Eye (tissue), 1 donor: ENCODE data around the gene TADA3.

ENCODE experiments used
- DNase-seq: peaks from one replicate; pipeline ENCODE4 v3.0.0-alpha.2; 2015

Gene TADA3

DNA sequence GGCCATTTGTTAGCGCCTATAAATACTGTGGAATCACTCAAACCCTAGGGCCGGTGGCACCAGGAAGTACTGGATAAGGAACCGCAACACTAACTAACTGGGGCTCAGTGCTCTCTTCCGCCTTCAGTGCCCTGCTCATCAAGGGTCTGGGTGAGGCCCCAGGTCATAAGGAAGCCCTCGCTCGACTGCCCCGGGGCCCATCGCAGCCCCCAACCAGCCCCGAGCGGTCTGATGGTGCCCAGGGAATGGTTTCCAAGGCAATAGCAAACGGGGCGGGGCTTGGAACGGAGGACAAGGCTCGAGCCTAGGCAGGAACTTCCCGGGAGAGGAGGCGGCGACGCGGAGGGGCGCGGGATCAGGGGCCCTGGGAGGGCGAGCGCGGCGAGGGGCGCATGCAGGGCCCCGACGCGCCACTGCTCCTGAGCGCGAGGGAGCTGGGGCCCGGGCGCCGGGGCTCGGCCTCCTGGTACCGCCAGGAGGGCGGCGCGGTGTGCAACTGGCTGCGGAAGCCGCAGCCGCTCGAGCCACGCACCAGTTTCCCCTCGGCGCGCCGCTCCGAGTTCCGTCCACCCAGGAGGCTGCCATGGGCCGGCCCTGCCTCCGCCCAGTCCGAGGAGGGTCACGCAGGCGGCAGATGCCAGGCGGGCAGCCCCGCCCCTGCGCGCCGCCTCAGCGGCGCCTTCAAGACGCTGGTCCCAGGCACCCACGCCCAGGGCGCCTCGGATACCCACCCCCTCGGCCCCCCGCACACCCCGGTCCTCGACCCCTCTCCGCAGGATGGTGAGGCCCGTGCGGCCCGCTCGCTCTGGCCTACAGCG lies 17.6 kb upstream of the TADA3 start, which contains the start of gene TTLL3:
Gene TTLL3, plus strand, starts transcription at position 648 of the 818 bp plus-strand sequence. CDS start 400 bp downstream, outside the sequence.
- peak; percentile 90 for DNase-seq

DNA sequence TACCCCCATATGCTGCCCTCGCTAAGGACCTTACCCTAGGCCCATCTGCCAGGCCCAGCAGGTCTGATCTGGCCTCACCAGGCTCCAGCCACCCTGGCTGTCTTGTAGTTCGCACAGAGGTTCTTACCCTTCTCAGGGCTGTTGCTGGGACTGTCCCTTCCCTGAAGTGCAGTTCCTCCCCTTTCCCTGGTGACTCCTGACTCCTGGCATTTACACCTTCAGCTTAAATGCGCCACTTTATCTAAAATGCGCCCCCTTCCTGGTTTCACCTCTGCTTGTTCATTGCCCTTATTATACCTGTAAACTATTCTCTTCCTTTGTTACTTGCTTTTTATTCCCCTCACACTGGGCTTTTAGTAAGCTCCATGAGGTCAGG lies 17.0 kb upstream of the TADA3 start:
- no peak for DNase-seq

DNA sequence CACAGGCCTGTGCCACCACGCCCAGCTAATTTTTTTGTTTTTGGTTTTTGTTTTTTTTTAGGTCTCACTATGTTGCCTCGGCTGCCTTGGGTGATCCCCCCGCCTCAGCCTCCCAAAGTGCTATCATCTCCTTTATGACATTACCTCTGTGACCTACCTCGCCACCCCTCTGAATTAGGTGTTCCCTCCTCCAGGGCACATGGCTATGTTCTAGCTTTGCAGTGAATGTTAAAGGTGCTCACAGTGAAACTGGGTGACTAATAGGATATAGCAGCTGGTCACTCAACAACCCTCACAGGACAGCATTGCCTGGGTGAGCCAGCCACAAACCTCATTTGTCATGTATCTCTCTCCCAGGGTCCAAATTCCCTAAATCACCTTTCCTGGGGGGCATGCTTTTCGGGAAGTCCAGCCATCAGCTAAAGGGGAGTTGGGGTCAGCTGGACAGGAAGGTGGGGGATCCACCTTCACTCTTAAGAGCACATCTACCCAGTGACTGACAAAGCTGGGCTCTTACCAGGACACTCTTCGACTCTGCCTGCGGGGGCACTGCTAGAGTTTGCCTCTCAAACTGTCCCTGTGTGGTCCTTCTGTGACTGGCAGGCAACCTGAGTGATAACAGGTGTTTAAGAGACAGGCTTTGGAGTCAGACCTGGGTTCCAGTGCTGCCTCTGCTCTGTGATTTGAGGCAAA lies 16.2 kb upstream of the TADA3 start:
- peak; percentile 37 for DNase-seq

DNA sequence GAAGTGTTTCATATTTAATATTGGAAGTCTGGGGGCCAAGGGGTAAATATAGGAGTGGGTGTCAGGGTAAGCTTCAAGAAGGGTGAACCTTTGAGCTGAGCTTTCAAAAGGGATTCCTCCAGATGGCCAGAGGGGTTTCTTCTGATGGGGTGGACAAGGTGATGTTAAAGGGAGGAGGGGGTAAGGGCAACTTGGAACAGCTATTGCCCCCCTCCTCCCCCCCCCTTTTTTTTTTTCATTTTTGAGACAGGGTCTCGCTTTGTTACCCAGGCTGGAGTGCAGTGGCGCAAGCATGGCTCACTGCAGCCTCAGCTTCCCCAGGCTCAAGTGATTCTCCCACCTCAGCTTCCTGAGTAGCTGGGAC lies 15.7 kb upstream of the TADA3 start:
- no peak for DNase-seq

DNA sequence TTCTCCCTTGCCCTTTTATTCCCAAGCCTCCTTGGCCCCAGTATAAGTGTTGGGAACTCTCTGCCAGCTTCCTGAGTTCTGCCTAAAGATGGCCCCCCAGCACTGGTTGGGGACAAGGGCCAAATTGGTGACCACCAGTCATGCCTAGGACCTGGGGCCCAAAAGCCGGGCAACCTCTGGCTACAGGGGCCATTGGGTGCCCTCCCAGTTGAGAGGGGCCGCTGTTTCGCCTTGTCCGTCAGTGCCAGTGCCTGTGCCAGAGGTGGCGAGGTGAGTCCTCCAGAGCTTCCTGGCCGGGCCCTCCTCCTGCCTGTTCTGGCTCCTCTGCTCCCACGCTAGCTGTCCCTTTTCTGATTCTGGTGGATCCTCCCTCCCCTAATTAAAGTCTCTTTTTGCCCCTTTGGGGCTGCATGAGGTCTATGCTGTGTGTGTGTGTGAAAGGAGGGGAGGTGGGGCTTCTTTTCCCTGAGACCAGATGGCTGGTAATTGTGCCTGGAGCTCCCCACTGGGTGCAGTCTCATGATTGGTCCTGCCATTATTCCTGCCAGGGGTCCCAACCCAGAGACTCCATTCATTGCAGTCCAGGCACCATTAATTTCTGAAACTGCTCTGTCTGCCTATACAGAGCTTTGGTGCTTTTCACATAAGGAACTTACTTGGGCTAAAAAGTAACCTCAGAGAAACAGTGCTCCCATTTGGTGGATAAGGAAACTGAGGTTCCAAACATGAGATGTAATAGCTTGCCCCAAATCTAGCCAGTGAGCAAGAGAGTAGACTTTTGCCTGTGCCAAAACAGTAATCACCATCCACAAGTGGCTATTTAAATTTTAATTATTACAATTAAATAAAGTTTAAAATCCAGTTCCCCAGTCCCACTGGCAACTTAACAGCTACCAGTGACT lies 14.7 kb upstream of the TADA3 start:
- peak; percentile 35 for DNase-seq

DNA sequence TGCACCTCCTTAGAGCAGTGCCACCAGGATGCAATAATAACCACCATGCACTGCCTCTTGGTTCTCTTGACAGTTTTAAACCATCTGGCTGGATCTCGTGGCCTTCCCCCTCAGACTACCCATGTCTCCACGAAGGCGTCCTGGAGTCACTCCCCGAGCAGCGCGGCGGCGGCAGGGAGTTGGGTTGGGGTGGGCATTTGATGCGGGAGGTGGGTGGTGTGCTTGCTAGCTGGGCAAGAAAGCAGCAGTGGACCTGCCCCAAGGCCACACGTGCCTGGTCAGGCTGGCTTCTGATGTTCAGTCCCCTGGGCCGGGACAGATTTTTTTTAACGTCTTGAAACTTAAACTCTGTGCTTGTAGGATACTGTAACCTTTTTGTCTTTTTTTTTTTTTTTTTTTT lies 13.9 kb upstream of the TADA3 start:
- DNase-seq = no peak

DNA sequence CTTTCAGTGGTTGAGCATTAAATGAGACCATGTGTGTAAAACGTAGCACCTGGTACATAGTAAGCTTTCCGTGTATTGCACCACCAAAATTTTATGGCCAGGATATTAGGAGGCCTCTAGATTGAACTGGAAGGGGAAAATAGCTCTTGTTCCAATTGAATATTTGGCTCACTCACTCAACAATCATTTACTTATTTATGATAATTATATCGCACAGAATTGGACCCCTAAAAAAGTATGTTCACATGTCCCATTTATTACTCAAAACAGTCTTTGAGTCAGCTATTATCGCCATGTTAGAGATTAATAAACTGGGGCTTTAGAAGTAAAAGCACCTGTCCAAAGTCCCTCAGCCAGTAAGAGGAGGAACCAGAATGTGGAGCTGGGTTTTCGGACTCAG lies 12.7 kb upstream of the TADA3 start:
- no peak for DNase-seq

DNA sequence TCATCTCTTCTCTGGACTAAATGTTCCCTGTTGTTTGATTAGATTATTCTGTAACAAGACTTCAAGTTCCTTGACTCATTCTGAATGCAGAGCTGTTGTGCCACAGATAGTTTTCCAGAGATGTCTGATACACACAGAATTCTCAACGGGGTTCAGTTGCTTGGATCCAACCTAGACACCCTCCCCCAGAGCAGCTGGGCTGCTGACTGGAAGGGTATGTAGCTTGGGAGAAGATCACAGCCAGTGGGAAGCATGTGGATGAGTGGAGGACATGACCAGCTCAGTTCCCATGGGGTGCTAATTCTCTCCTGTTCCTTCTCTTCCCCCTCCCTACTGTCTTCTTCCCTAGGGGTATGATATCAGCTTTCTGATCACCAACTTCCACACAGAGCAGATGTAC lies 11.2 kb upstream of the TADA3 start:
- no peak for DNase-seq

DNA sequence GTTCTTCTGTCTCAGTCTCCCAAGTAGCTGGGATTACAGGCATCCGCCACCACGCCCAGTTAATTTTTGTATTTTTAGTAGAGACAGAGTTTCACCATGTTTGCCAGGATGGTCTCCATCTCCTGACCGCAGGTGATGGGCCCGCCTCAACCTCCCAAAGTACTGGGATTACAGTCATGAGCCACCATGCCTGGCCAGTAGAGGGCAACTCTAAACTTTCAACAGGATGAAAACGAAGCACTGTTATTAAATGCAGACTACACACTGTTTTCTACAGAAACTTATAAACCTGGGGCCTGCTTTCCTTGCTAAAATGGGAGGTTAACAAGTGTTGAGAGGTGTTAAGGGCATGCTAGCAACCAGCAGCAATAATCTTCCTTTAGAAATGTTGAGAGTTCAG lies 8.3 kb upstream of the TADA3 start:
- no peak for DNase-seq

DNA sequence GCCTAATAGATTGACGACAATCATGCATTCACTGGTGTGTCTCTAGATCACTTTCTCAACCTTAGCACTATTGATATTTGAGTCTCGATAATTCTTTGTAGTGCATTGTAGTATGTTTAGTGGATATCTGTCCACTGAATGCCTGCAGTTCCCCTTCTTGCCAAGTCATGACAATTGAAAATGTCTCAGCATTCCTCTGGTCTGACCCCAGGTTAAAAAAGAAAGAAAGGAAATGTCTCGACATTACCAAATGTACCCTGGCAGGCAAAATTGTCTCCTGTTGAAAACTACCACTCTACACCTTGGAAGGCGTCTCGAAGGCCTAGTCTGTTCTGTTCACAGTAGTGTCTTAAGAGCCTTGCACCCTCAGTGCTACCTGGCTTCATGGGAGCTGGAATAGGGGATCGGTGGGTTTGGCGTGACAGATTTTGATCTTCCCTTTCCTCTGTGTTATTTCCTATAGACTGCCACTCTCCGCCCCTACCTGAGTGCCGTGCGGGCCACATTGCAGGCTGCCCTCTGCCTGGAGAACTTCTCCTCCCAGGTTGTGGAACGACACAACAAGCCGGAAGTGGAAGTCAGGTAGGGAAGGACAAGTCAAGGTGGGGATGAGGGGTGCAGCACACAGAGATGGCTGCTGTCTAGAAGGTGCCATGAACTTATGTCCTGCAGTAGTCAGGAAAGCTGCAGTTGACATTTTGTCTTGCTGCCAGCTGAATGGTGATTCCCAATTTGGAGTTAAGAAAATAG lies 5.1 kb upstream of the TADA3 start:
- DNase-seq = no peak

DNA sequence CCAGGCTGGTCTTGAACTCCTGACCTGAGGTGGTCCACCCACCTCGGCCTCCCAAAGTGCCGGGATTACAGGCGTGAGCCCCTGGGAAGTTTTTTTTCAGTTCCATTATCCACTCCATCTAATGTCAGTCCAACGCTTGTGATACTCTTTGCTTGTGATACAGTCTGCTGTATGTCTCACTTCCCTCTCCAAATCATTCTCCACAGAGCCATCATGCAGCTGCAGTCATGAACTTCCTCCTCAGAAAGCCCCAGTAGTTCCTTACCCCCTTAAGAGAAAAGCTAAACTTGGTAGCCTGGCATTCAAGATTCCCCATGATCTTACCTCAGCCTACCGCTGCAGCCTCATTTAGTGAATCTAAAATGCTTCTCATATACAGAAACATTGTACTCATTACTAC lies 2.9 kb upstream of the TADA3 start:
- DNase-seq = no peak

DNA sequence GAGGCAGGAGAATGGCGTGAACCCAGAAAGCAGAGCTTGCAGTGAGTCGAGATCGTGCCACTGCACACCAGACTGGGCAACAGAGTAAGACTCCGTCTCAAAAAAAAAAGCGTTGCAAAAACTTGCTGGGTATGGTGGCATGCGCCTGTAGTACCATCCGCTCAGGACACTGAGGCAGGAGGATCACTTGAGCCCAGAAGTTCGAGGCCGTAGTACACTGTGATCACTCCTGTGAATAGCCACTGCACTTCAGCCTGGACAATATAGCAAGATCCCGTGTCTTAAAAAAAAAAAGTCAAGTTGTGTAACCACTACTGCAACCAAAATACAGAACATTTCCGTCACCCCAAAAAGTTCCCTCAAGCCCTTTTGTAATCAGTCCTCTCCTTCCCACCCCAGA lies 2.1 kb upstream of the TADA3 start:
- no peak for DNase-seq

DNA sequence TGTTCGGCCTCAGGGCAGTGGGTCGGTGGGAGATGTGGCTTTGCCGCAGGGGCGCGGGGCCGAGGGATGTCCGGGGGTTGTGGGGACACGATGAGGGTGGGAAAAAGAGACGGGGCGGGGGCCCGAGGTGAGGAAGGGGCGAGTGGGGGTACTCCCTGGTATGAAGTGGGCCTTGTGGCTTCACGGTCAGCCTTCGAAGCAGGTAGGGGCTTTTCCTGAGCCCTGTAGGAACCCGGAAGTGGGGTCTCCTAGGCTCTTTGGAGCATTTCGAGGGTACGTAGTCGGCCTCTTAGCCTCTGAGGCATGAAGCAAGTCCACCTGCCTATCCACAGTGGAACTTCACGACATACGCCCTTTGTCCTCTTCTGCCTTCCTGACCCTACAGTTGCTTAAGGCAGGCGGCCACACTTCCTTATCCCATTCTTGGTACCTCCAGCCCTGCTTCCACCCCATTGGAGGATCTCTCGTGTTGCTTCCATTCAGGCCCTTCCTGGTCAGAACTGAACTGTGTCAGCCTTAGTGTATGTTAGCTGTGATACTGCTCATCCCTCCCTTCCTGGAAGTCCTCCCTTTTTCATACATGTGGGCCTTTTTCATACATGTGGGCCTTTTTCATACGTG lies 998 bp upstream of the TADA3 start:
- no peak for DNase-seq

DNA sequence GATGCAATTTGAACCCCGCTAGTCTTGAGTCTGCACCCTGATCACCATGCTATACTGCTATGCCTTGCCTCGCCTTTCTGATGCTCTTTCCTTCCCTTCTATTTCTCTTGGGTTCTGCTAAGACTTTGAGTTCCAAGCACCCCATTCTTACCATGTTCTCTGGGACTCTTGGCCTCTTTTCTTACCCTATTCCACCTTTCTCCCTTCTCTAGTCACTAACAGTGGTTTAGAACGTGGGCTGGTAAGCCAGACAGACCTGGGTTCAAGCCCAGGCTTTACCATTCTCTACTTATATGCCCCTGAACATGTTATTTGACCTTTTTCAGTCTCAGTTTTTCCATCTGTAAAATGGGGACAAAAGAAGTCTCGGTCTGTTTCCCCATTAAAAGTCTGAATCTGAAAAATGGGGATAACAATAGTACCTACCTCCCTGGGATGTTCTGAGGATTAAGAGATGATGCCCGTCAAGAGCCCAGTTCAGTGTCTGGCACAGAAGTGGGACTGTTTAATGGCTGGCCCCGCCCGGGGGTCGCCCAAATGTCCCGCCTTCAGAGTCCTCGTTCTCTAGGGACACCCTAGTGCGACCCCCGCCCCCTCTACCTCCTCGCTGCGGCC lies 376 bp downstream of the TADA3 start:
- no peak for DNase-seq

DNA sequence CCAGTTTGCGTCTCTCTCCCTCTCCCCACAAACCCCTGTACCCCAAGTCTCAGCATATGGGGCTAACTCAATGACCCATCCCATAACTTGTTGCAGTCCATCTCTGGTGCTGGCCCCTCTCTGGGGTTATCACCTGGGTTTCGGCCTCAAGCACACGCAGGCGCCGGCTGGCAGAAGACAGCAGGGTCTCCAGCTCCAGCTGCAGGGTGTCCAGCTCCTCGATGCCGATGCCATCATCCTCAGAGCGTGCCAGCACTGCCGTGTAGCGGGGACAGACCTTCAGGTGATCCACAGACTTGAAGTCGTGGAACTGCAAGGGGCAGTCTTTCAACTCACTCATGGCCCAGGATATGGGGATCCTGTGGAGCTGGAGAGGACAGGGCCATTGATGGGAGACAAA lies 1.1 kb downstream of the TADA3 start:
- no peak for DNase-seq

DNA sequence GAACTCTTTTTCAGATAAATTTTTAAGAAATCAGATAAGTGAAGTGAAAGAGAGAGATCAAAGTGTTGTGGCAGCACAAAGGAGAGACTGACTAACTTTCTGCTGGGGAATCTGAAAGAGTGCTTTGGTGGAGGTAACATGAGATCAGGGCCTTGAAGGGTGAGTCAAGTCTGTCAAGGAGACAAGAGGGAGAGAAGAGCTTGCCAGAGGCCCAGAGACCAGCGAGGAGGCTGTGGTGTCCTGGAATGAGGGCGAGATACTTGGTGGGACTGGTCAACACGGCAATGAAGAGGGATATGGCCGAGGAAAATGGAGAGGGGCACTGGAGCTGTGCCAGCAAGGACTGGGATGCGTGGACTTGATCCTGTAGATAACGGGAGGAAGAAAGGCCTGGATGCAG lies 4.6 kb downstream of the TADA3 start:
- DNase-seq = no peak

DNA sequence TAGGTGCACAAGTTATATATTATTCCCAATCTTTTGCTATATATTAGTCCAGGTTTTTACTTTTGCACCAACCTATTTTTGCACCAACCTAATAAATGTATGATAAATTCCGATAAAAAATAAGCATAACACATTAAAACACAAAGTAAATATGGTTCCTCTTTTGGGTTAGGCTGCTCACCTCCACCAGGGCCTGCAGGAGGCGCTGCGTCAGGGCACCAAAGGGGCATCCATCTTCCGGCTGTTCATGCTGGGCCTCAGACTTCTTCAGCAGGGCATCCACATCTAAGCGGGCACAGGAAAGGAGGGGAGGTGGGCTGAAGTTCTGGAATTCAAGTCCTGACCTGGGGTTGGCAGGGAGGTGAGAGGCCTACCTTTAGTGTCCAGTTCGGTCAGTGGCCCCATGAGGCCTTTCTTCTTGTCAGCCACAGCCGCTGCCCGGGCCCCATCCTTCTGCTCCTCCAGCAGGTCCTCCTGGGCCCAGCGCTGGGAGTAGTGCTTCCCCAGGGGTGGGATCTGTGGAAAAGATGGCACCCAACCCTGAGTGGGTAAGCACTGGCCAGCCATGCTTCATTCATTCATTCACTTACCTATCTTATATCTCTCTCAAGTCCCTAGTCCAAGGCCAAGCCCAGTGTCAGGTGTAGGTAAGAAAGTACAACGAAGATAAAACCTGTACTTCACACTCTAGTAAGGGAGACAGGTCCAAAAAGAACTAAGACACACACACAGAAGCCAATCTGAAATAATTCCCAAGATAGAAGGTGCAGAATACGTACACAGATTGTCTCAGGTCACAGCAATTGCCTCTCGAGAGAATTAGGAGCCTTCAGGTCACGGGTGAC lies 5.2 kb downstream of the TADA3 start:
- no peak for DNase-seq

DNA sequence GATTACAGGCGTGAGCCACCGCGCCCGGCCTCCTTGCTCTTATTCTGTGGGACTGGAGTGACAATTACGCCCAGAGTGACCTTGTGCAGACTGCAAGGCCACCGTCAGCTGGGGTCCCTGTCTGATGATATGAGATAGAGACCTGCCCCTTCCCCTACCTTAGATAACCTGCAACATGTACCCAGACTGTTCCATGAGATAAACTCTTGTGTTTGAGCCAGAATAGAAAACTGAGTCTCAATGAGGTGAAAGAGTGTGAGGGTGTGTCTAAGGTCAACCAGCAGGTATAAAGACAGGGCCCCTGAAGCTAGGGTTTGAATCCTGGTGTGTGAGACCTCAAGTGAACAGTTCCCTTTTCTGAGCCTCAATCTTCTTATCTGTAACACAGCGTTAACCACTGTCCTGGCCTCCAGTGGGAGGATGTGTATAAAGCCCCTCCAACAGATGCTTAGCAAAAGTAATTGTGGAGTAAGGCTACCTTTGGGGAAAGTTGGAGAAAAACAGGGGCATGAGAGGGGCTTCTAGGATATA lies 6.0 kb downstream of the TADA3 start:
- no peak for DNase-seq

DNA sequence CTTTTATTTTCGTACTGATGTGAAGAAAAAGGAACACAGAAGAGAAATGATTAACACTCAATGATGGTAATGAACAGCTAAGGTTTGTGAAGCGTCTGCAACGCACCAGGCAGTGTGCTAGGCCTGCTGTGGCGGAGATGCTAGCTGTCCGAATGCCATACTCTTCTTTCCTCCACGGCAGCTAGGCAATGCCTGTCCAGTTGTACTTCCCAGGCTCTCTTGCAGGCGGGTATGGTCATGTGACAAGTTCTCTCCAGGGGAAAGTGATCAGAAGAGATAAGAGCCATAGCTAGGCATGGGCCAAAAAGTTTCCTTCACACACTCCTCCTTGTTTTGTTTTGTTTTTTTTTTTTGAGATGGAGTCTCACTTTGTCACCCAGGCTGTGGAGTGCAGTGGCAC lies 6.7 kb downstream of the TADA3 start:
- no peak for DNase-seq

DNA sequence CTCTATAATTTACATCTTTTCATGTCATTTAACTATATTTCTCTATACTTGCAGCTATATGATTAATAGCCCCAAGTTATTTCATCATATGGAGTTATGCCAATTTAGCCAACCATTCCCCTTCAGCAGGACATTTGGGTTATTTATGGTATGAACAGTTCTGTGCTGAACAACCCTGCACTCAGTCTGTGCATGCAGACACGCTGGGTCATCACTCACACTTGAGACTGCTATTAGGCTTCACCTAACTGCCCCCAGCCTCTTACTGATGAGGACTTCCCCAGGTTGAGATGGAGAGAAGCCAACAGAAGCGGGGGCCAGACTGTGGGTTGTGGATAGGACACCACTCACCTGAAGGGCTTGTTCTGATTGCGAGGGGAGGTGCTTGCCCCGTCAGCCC lies 7.3 kb downstream of the TADA3 start:
- DNase-seq = no peak

DNA sequence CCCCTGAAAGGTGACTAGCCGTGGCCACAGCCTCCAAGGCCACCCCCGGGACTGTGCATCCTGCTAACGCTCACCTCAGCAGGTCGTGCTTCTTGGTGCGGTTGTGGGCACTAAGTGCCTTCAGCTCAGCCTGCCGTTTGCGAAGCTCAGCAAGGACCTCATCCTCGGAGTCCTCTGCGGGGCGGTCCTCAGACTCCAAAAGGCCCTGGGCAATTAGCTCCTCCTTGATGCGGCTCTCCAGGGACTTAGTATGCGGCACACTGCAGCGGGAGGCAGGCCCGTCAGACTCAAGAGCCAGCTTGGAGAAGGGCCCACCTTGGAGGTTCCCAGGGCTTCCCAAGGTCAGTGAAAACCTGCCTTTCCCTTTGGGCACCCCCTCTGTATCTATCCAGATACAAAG lies 8.3 kb downstream of the TADA3 start:
- DNase-seq = no peak
